ENCODE measurements around the gene TMC1.
A peak's percentile ranks its signal among the peaks of the same experiment; 100 is the strongest.

DNA sequence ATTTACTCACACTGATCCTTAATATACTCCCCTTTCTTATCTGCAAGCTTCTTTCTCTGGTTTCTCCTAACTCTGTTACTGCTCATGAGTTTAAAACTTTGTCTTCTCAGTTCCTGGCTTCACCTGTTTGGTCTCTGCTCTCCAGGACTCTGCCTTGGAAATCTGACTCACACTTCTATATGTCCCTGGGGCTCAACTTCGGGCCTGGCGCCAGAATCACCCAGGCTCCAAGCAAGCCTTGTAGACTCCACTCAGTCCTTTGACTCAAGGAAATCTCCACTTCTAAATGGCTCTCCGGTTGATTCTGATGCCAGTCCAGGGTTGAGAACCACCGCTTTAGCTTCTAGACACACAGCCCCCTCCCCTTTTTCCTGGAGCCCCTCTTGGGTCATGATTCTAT, 57.8 kb downstream of the TMC1 start:
- TF ChIP-seq, protein P1, sequence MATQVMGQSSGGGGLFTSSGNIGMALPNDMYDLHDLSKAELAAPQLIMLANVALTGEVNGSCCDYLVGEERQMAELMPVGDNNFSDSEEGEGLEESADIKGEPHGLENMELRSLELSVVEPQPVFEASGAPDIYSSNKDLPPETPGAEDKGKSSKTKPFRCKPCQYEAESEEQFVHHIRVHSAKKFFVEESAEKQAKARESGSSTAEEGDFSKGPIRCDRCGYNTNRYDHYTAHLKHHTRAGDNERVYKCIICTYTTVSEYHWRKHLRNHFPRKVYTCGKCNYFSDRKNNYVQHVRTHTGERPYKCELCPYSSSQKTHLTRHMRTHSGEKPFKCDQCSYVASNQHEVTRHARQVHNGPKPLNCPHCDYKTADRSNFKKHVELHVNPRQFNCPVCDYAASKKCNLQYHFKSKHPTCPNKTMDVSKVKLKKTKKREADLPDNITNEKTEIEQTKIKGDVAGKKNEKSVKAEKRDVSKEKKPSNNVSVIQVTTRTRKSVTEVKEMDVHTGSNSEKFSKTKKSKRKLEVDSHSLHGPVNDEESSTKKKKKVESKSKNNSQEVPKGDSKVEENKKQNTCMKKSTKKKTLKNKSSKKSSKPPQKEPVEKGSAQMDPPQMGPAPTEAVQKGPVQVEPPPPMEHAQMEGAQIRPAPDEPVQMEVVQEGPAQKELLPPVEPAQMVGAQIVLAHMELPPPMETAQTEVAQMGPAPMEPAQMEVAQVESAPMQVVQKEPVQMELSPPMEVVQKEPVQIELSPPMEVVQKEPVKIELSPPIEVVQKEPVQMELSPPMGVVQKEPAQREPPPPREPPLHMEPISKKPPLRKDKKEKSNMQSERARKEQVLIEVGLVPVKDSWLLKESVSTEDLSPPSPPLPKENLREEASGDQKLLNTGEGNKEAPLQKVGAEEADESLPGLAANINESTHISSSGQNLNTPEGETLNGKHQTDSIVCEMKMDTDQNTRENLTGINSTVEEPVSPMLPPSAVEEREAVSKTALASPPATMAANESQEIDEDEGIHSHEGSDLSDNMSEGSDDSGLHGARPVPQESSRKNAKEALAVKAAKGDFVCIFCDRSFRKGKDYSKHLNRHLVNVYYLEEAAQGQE (IDR thresholded peaks at IDR 0.05; ENCODE audit: low read depth), result no peak
- no peak for TF ChIP-seq YY1 (IDR thresholded peaks at IDR 0.05; ENCODE audit: low read depth)
- no peak for TF ChIP-seq EP300 (IDR thresholded peaks at IDR 0.05; ENCODE audit: borderline replicate concordance)
- no peak for TF ChIP-seq RAD21 (IDR thresholded peaks at IDR 0.05; ENCODE audit: low read depth)
- TF ChIP-seq CREB1 (IDR thresholded peaks at IDR 0.05; ENCODE audit: low read depth), result no peak
- TF ChIP-seq TEAD4 (IDR thresholded peaks at IDR 0.05), result no peak
- TF ChIP-seq NFIC (IDR thresholded peaks at IDR 0.05), result peak; percentile 62

All from Ishikawa (cell line).